Measurements from ENCODE around the gene BPI.
"Not testable (repeated sequence)": the region's sequence is repeated elsewhere in the genome, so short reads cannot be mapped to it uniquely, and the experiment has no call there.

Gene BPI

DNA sequence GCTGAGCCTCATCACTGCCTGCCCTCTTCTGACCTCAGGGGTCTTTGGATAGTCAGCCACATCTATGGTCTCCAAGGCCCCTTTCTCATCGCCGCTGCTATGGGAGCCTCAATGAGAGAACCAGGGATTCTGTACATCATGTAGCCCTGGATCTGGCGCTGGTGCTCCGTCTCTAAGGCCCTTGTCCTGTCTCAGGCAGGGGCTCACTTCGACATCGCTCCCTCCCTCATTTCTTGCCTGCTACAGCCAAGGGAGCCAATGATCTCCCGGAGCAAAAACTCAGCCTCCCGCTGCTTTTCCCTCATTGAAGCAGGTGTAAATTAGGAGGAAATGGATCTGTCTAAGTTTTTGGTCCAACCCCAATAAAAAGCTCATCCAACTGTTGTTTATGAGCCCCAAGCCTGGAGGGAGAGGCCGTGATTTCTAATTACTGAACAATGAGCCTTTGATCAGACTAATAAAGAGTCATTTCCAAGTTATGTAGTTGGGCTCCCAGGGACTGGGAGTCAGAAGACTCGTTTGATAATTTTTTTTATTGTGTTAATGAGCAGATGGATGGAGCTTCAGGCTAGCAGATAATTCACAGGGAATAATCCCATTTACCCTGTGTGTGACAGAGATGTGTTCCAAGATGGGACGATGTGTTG lies 73.2 kb downstream of the BPI start:
- ChIA-PET POLR2A (no interaction called here), CTCF (no interaction called here)
- no peak overlapping the region for H3K4me3 ChIP-seq (ENCODE audit: low read depth, low read length)
- TF ChIP-seq, protein P1, sequence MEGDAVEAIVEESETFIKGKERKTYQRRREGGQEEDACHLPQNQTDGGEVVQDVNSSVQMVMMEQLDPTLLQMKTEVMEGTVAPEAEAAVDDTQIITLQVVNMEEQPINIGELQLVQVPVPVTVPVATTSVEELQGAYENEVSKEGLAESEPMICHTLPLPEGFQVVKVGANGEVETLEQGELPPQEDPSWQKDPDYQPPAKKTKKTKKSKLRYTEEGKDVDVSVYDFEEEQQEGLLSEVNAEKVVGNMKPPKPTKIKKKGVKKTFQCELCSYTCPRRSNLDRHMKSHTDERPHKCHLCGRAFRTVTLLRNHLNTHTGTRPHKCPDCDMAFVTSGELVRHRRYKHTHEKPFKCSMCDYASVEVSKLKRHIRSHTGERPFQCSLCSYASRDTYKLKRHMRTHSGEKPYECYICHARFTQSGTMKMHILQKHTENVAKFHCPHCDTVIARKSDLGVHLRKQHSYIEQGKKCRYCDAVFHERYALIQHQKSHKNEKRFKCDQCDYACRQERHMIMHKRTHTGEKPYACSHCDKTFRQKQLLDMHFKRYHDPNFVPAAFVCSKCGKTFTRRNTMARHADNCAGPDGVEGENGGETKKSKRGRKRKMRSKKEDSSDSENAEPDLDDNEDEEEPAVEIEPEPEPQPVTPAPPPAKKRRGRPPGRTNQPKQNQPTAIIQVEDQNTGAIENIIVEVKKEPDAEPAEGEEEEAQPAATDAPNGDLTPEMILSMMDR (IDR thresholded peaks at IDR 0.05; ENCODE audit: insufficient read depth, low read length, missing control alignments), result no peak
- no peak for DNase-seq (ENCODE audit: low read depth, low spot score)

DNA sequence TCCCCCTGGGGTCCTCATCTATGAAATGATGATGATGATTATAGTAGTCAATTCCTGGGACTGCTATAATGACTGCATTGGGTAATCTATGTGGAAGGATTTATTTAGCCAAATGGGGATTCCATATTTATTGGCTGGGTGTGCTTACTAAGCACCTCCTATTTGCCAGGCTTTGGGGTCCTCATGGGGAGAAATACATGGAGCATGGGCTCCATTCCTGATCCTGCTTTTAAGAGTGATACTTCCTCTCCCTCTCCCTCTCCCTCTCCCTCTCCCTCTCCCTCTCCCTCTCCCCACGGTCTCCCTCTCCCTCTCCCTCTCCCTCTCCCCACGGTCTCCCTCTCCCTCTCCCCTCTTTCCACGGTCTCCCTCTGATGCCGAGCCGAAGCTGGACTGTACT lies 73.9 kb downstream of the BPI start:
- H3K4me3 ChIP-seq (ENCODE audit: low read depth, low read length); CTCF ChIA-PET; DNase-seq (ENCODE audit: low read depth, low spot score); POLR2A ChIA-PET: not testable (repeated sequence)

DNA sequence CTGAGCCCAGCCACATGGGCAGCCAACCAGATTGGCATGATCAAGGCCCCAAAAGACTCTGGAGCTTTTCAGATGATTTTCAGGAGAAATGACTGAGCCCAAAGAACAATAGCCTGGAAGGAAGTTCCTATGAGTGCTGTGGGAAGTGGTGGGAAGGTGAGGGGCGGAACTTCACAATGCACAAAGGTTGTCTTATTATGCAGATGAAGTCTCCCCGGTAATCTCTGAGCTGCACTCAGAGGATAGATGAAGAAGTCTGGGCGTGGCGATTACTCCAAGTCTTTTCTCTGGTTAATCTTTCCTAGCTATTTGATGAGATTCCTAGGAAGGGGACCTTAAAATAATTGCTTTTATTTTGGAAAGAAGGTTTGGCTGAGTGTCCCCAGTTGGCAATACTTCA lies 79.2 kb downstream of the BPI start:
- CTCF ChIA-PET, result interaction anchor here (0.8 to 2.0 kb wide), 2 partner anchors 25 to 162 kb away, joined by 5 to 8 read pairs; no protein-coding TSS in a partner anchor
- TF ChIP-seq, protein P1 (IDR thresholded peaks at IDR 0.05; ENCODE audit: insufficient read depth, low read length, missing control alignments), result no peak
- no peak overlapping the region for H3K4me3 ChIP-seq (ENCODE audit: low read depth, low read length)
- no peak for DNase-seq (ENCODE audit: low read depth, low spot score)
- POLR2A ChIA-PET, result no interaction called here

DNA sequence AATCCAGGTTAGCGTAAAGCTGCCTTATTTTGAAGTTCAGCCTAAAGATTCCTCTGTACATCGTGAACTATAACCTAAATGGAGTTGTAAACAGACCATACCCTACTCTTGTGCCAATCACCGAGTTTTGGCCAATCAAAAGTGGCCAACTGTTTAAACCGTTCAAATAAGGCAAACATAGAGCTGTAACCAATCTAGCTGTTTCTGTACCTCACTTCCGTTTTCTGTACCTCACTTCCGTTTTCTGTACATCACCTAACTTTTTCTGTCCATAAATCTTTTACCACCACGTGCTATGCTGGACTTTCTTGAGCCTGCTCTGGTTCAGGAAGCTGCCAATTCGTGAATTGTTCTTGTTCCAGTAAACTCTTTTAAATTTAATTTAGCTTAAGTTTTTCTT lies 82.0 kb downstream of the BPI start:
- TF ChIP-seq, protein P1 (IDR thresholded peaks at IDR 0.05; ENCODE audit: insufficient read depth, low read length, missing control alignments), result no peak
- ChIA-PET POLR2A (interaction anchor here (0.7 kb wide), 1 partner anchor 636 kb away, joined by 3 read pairs; no protein-coding TSS in a partner anchor), CTCF (interaction anchor here (1.2 kb wide), 1 partner anchor 12 kb away, joined by 3 read pairs; no protein-coding TSS in a partner anchor)
- H3K4me3 ChIP-seq (ENCODE audit: low read depth, low read length), result no peak overlapping the region
- no peak for DNase-seq (ENCODE audit: low read depth, low spot score)

DNA sequence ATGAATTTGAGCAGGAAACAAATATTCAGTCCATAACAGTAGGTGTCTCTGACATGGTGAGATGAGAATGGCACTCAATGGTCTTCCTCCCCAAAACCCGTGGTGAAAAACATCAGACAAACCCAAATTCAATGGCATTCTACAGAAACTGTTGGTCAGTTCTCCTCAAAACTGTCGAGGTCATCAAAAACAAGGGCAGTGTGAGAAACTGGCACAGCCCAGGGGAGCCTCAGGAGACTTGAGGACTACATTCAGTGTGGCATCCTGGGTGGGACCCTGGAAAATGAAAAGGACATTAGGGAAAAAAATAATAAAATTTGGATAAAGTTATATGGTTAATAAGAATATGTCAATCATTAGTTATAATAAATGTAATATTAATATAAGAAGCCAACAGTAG lies 82.9 kb downstream of the BPI start:
- no peak overlapping the region for H3K4me3 ChIP-seq (ENCODE audit: low read depth, low read length)
- TF ChIP-seq, protein P1 (IDR thresholded peaks at IDR 0.05; ENCODE audit: insufficient read depth, low read length, missing control alignments), result no peak
- DNase-seq (ENCODE audit: low read depth, low spot score), result no peak
- ChIA-PET CTCF (no interaction called here), POLR2A (no interaction called here)
